Heart left ventricle (tissue), 16 donors: ENCODE measurements around the gene WDR5. TPM values are rescaled to one million over a fixed set of nuclear protein-coding genes. Genes with fewer than 3 reads are reported as not detected.
A peak's percentile ranks its signal among the peaks of the same experiment; 100 is the strongest.

Source experiments
- ATAC-seq, 4 donors: fragments of 200-7000 bp; cut with Tn5 transposase; one replicate each; pipeline ENCODE4 v1.9.1; 2020 to 2022; ENCODE audit warnings: moderate library complexity in 4 of 4, mild to moderate bottlenecking in 3 of 4, moderate number of reproducible peaks in 1 of 4
- DNase-seq, 5 donors: peaks; one replicate each; pipeline ENCODE4 v3.0.0-alpha.2; 2020
- H3K27ac ChIP-seq, 12 donors: fragments of 200-600 bp; sonication (generic) in 4 of 12; one replicate each; pipeline versions ENCODE4 v1.5.0 to v1.8.0; 2016 to 2022; ENCODE audit warnings: mild to moderate bottlenecking in 2 of 12
- H3K27me3 ChIP-seq, 9 donors: fragments of 200-600 bp; sonication (generic) in 2 of 9; one replicate each; pipeline versions ENCODE4 v1.5.1 to v1.8.0; 2016 to 2022; ENCODE audit warnings: mild to moderate bottlenecking in 3 of 9
- H3K36me3 ChIP-seq, 9 donors: fragments of 200-600 bp; sonication (generic) in 2 of 9; one replicate each; pipeline versions ENCODE4 v1.5.0 to v1.8.0; 2018 to 2022; ENCODE audit warnings: mild to moderate bottlenecking in 2 of 9
- H3K4me1 ChIP-seq, 12 donors: fragments of 200-600 bp; sonication (generic) in 4 of 12; one replicate each; pipeline versions ENCODE4 v1.5.0 to v1.8.0; 2016 to 2022; ENCODE audit warnings: mild to moderate bottlenecking in 3 of 12
- H3K4me3 ChIP-seq, 12 donors: fragments of 200-600 bp; sonication (generic) in 4 of 12; one replicate each; pipeline versions ENCODE4 v1.5.0 to v1.8.0; 2017 to 2022; ENCODE audit warnings: mild to moderate bottlenecking in 9 of 12, moderate library complexity in 4 of 12
- H3K9me3 ChIP-seq, 12 donors: fragments of 200-600 bp; sonication (generic) in 4 of 12; one replicate each; pipeline versions ENCODE4 v1.5.0 to v1.8.0; 2016 to 2022; ENCODE audit warnings: mild to moderate bottlenecking in 1 of 12
- CTCF ChIP-seq, 12 donors: fragments of 200-600 bp; sonication (generic) in 4 of 12; IDR thresholded peaks; one replicate each; pipeline versions ENCODE4 v1.5.0 to v1.8.0; 2018 to 2022; ENCODE audit warnings: antibody characterized with exemption in 12 of 12, mild to moderate bottlenecking in 5 of 12
- POLR2A ChIP-seq, 2 donors: fragments of 450-650 bp; IDR thresholded peaks; one replicate each; pipeline ENCODE4 v1.6.1; 2017; ENCODE audit warnings: antibody characterized with exemption in 2 of 2, mild to moderate bottlenecking in 2 of 2, moderate library complexity in 2 of 2
- WGBS, 4 donors: extraction: QIAGEN DNeasy Blood & Tissue Kit in 2 of 4; methylation state at CpG; one replicate each; pipeline versions ENCODE4 v1.1.5 to v1.1.7; 2013 to 2018; 5-methylcytosine and 5-hydroxymethylcytosine counted together
- intact Hi-C, 10 donors: fragments of 100-400 bp; cut with DNase I; formaldehyde crosslinking; loops; one replicate each; pipeline versions ENCODE4 v1.11.1 to v1.14.2; 2022
- polyA plus RNA-seq, 2 donors: library from polyadenylated mRNA; stranded (reverse); fragments of 200-250 nt; gene quantifications; one replicate each; pipeline ENCODE4 v1.2.3, GENCODE V29; 2013
- total RNA-seq, 9 donors: library from RNA; depleted of rRNA in 2 of 9; stranded (reverse); fragments of >200 nt in 2 of 9; fragmentation: NEBNext Ultra II Directional in 3 of 9; extraction: Animal tissue kit (Norgen Biotek cat#: 25700) in 3 of 9; gene quantifications; one replicate each; pipeline versions ENCODE4 v1.1.0 to v1.2.4, GENCODE V29; 2016 to 2023
- donor health status: ischemic (EF 13 %, LVEDD 7.1; RV severe dilation, severe dysfunction).
- donor health status: healthy with polysubstance abuse.
- donor health status: DM: no; HTN: yes; CAD: no.
- donor health status: DM: no; HTN: no; CAD: no.
- donor health status: ischemic (EF 25% LVEDD 6.9; RV normal size, moderate dysfunction).
- donor health status: ischemic (EF 25% LVEDD 5.7; RV mildly dilated, moderate dysfunction).
- donor health status: healthy.
- donor health status: DM: yes; HTN: yes; CAD: no.
- donor health status: ischemic (EF 35%, LVEDD 5.7; RV mildly dilated, moderate dysfunction).
- donor health status: nonischemic (EF 11% LVEDD 7.7; RV severe dilation, severe dysfunction).
- donor health status: DM: yes; HTN: yes; CAD: no.
- donor health status: PGD.
- donor health status: ischemic (EF 29% LVEDD 5.4; RV normal size, mild dysfunction).
- donor health status: nonischemic (EF 23%, LVEDD 6.1; RV moderate dilation, normal function).

WDR5 gene
- total and polyA plus RNA-seq, 11 donors, result 12.9 to 24.7 (median 17.2) TPM

DNA sequence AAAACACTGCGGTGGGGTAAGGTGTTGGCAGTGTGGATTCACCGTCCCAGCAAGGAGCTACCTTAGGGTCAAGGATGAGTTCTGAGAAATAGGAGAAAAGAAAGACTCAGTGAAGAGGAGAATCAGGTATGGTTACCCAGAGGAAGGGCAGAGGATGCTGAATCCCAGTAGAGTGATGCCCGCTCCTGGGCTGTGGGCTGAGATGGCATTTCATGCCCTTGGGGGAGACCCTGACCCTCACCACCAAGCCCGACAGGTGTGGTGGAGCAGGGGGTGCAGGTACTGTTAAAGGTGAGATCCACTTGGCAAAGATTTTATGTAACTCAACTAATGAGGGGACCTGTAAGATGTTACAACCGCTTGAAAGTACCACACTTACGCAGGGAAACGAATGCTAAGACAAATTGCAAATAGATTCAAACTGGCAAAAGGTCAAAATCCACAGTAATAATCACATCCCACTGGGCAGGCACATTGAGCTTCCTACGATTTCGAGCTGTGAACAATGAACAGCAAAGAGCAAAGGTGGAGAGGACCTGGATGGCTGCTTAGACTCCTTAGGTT, 26.4 kb downstream of the WDR5 start:
- TF ChIP-seq CTCF (IDR thresholded peaks at IDR 0.05) (no peak), POLR2A (IDR thresholded peaks at IDR 0.05) (no peak)
- H3K9me3 ChIP-seq, result no peaks in the 10 kb centered on the region
- intact Hi-C loops, result loop anchor here in 1 of 10 donors (10.0 kb wide), 1 partner anchor 483 kb away; the partner anchor contains the start of gene COL5A1
- no peak overlapping the region for H3K27ac ChIP-seq
- DNase-seq (no peak), ATAC-seq (no peak)
- 95 to 97% (median 95%) methylated on average over 9 of the region's 9 CpGs for WGBS, 4 donors
- H3K4me3 ChIP-seq, result no peak overlapping the region
- H3K36me3 ChIP-seq, result peaks cover 0 to 27% (median 20%) of the 10 kb centered on the region in 9 donors
- H3K27me3 ChIP-seq, result no peaks in the 10 kb centered on the region
- peaks cover 0 to 16% (median 7%) of the 10 kb centered on the region in 12 donors for H3K4me1 ChIP-seq

DNA sequence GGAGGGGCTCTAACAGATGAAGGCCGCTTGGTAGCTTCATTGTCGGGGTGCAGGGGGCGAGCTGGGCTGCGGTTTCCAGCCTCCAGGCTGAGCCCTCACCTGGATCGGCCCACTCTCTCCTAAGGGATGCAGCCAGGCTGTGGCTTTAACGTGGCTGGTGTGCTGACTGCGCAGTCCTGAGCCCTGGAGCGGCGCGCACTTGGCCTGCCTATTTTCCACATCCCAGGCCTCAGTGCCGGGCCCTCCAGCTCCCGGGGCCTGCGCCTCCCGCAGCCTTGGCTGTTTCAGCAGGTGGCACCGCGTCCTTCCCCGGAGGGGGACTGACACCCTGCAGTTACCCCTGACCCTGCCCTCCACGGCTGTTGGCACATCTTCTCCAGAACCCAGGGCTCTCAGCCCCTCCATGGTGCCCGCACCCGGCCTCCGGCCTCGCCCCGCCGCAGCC, 27.1 kb downstream of the WDR5 start:
- no peaks in the 10 kb centered on the region for H3K9me3 ChIP-seq
- DNase-seq, result no peak
- peaks cover 0 to 16% (median 7%) of the 10 kb centered on the region in 12 donors for H3K4me1 ChIP-seq
- intact Hi-C loops, result loop anchor here in 1 of 10 donors (10.0 kb wide), 1 partner anchor 482 kb away; the partner anchor contains the start of gene COL5A1
- WGBS, 4 donors, result 46 to 56% (median 48%) methylated on average over 19 to 24 of the region's 24 CpGs
- H3K4me3 ChIP-seq, result peak overlapping the region in 1 of 12 donors; percentile 28
- peak in 2 of 4 donors; percentile 0 to 1 for ATAC-seq
- H3K36me3 ChIP-seq, result peaks cover 0 to 21% (median 13%) of the 10 kb centered on the region in 9 donors
- H3K27ac ChIP-seq, result peak overlapping the region in 2 of 12 donors; percentile 20 to 83
- H3K27me3 ChIP-seq, result no peaks in the 10 kb centered on the region
- TF ChIP-seq CTCF (IDR thresholded peaks at IDR 0.05) (no peak), POLR2A (IDR thresholded peaks at IDR 0.05) (no peak)

- peaks cover 0 to 14% (median 7%) of the 10 kb centered on the region in 9 donors for H3K36me3 ChIP-seq
- peaks cover 0 to 16% (median 7%) of the 10 kb centered on the region in 12 donors for H3K4me1 ChIP-seq
- H3K27ac ChIP-seq, result peak overlapping the region in 2 of 12 donors; percentile 20 to 83
- WGBS, 4 donors, result 1 to 2% (median 1%) methylated on average over 43 to 80 of the region's 80 CpGs
- DNase-seq (peak; percentile 55 to 84 (median 76)), ATAC-seq (peak in 2 of 4 donors; percentile 35 to 40)
- no peaks in the 10 kb centered on the region for H3K27me3 ChIP-seq
- H3K9me3 ChIP-seq, result peaks cover 0 to 3% (median 0%) of the 10 kb centered on the region in 12 donors
- intact Hi-C loops, result loop anchor here in 2 of 10 donors (2.0 to 10.0 kb wide), 2 partner anchors 95 to 481 kb away; partner anchors contain the start of genes BRD3 (in 1 of the 2) and COL5A1 (in 1 of the 2)
- peak in 10 of 12 donors; percentile 21 to 56 (median 28) for TF ChIP-seq CTCF (IDR thresholded peaks at IDR 0.05)
- TF ChIP-seq POLR2A (IDR thresholded peaks at IDR 0.05), result no peak
- H3K4me3 ChIP-seq, result peak overlapping the region in 1 of 12 donors; percentile 28
Observed at GRCh38 chr9:134163371-134164196, 27.7 kb downstream of the WDR5 start.
